ENCODE measurements around the gene TRNT1. TPM values are rescaled to one million over a fixed set of nuclear protein-coding genes. Genes with fewer than 3 reads are reported as not detected.

TRNT1 gene
- total and polyA plus RNA-seq, 4 donors: 27.0 to 45.2 (median 30.5) TPM

DNA sequence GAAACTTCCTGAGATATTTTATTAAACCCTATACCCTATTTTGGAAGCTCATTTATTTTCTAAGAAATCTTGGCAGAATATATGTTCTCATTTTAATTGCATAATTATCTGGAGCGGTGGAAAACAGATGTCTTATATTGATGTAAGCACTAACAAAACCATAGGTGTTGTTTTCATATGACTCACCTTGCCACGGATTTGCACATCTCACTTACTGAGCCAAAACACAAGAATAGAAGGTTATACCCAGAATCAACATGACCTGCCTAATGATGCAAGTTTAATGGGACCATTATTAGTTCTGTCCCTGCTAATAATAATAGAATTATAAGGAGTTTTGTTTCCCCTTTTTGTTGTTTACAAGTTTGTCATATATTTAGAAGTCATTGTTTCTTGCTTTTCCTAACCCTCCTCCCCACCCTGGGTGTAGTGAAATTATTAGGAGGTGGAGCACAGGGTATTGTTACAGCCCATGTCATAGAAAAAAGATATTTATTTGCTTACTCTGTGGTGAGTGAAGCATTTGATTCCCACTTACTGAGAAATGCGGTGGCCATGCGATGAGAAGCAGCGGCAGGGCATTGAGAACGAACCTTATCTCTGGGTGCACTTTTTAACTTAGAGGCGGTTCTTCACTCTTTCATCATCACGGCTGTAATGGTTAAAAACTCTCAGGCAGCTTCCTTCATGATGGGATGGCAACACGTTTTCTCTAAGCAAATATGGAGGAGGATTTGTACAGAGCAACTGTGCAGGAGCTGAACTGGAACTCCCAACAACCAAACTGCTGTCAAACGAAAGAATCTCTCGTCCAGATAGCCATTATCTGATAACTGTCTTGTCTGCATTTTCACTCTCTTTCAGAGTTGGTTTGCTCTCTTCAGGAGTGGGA lies 17.1 kb upstream of the TRNT1 start:
- Histone ChIP-seq H3K27me3 (ENCODE audit: control insufficient read depth, insufficient read depth, low read length) (no peaks in the 10 kb centered on the region), H3K4me1 (ENCODE audit: control insufficient read depth, insufficient read depth, low read length) (no peaks in the 10 kb centered on the region), H3K4me3 (ENCODE audit: low read depth, low read length) (no peak overlapping the region), H3K36me3 (ENCODE audit: control insufficient read depth, insufficient read depth, low read length) (no peaks in the 10 kb centered on the region), H3K27ac (ENCODE audit: low read depth, low read length) (no peak overlapping the region), H3K9me3 (ENCODE audit: control insufficient read depth, insufficient read depth, low read length) (no peaks in the 10 kb centered on the region)
- no peak for DNase-seq (ENCODE audit: low read depth in 4 of 6, low spot score in 6 of 6)
- WGBS (ENCODE audit: insufficient coverage): 33% methylated on average over 3 of the region's 11 CpGs

DNA sequence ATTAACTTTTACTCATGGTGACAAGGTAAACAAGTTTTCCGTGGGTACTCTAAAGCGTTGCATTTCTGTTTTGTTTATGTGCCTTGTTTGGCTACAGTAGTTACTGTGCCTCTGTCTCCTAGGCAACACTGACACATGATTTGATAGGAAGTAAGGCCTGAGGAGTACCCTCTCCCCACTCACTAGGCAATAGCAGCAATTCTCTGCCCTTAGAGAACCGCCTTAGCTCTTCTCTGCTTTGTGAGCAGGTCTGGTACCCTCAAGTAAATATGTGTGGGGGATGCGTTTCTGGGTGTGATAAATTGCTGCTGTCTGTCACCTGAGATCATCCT lies 16.5 kb upstream of the TRNT1 start, which contains the start of gene IL5RA:
Gene IL5RA (minus strand): TSS at position 76 of the 332 bp plus-strand sequence. CDS start 5,390 bp downstream, outside the sequence.
- no CpG with 5 or more reads among the region's 4 CpGs for WGBS (ENCODE audit: insufficient coverage)
- DNase-seq (ENCODE audit: low read depth in 4 of 6, low spot score in 6 of 6): peak in 3 of 6 donors; percentile 23 to 83 (median 49)
- Histone ChIP-seq H3K4me1 (ENCODE audit: control insufficient read depth, insufficient read depth, low read length) (no peaks in the 10 kb centered on the region), H3K36me3 (ENCODE audit: control insufficient read depth, insufficient read depth, low read length) (no peaks in the 10 kb centered on the region), H3K27me3 (ENCODE audit: control insufficient read depth, insufficient read depth, low read length) (no peaks in the 10 kb centered on the region), H3K4me3 (ENCODE audit: low read depth, low read length) (no peak within 1 kb of the TSS), H3K9me3 (ENCODE audit: control insufficient read depth, insufficient read depth, low read length) (no peaks in the 10 kb centered on the region), H3K27ac (ENCODE audit: low read depth, low read length) (no peak within 1 kb of the TSS)

DNA sequence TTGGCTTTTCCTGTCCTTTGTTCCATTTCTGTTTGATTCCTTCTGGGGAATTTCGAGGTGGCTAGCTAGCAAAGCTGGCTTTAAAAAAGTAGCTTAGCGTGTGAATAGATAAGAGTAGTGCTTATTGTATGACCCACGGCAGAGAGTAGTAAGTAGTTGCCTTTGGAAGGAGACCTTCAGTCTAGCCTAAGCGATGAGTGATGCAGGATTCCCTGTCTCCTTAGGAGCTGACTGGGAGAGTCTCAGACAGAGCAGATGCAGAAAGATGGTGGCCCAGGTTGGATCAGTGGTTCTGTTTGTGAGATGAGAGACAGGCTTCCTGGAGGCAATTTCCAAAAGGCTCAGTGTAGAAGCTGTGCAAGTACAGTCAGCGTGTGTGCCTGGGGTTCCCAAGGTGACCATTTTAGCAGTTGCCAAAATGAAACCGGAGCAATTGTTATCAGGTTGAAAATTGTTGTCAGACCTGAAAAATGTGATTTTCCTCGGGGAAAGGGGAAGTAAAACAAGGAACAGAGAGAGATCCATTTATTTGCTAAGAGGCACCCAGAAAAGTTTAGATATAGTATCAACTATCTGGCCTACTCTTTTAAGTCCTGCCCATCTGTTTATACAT lies 15.9 kb upstream of the TRNT1 start:
- no peaks in the 10 kb centered on the region for H3K4me1 ChIP-seq (ENCODE audit: control insufficient read depth, insufficient read depth, low read length)
- DNase-seq (ENCODE audit: low read depth in 4 of 6, low spot score in 6 of 6): no peak
- no peaks in the 10 kb centered on the region for H3K9me3 ChIP-seq (ENCODE audit: control insufficient read depth, insufficient read depth, low read length)
- no peaks in the 10 kb centered on the region for H3K36me3 ChIP-seq (ENCODE audit: control insufficient read depth, insufficient read depth, low read length)
- WGBS (ENCODE audit: insufficient coverage): 68% methylated on average over 6 of the region's 7 CpGs
- H3K27me3 ChIP-seq (ENCODE audit: control insufficient read depth, insufficient read depth, low read length): no peaks in the 10 kb centered on the region
- no peak overlapping the region for H3K4me3 ChIP-seq (ENCODE audit: low read depth, low read length)
- H3K27ac ChIP-seq (ENCODE audit: low read depth, low read length): no peak overlapping the region

DNA sequence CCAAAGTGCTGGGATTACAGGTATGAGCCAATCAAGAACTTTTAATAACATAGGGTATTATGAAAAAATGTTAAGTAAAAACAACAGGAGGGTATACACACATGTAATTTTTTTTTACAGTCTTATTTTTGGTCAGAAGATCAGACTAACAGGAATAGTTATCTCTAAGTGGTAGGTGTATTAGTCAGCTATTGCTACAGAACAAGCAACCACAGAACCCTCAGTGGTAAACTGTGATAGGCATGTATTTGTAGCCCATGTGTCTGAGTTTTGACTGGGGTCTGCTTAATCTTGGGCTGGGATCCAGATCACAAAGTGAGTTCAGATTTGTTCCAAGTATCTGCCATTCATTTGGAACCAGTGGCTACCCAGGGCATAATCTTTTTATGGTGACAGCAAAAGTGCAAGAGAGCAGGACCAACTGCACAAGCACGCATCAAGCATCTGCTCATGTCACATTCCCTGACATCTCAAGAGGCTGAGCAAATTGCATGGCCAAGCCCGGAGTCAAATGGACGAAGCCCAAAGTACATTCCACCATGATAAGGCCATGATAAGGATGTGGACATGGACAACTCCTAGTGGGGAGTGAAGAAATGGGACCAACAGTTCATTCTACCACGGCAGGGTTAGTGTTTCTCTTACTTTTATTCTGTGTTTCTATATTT lies 13.6 kb upstream of the TRNT1 start:
- H3K36me3 ChIP-seq (ENCODE audit: control insufficient read depth, insufficient read depth, low read length): no peaks in the 10 kb centered on the region
- H3K27ac ChIP-seq (ENCODE audit: low read depth, low read length): no peak overlapping the region
- H3K4me3 ChIP-seq (ENCODE audit: low read depth, low read length): no peak overlapping the region
- WGBS (ENCODE audit: insufficient coverage): 100% methylated on average over 1 of the region's 4 CpGs
- H3K27me3 ChIP-seq (ENCODE audit: control insufficient read depth, insufficient read depth, low read length): no peaks in the 10 kb centered on the region
- DNase-seq (ENCODE audit: low read depth in 4 of 6, low spot score in 6 of 6): no peak
- no peaks in the 10 kb centered on the region for H3K9me3 ChIP-seq (ENCODE audit: control insufficient read depth, insufficient read depth, low read length)
- H3K4me1 ChIP-seq (ENCODE audit: control insufficient read depth, insufficient read depth, low read length): no peaks in the 10 kb centered on the region

DNA sequence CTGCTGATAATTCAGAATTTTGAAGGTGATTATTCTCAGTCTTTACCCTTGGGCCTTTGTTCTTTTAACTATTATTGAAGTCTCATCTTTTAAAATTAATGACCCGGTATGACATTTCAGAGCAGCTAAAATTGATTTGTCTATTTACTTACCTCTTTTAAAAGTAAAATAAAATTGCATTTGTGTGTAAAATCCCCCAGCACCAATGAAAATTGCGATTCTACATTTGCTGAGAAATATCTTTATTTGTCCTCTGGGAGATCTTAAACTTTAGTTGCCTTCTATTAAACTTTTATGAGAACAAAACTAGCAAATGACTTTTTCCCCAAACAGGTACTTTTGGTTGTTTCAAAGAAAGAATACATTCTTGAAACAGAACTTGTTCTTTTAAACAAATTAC lies 9.1 kb upstream of the TRNT1 start:
- H3K9me3 ChIP-seq (ENCODE audit: control insufficient read depth, insufficient read depth, low read length): no peaks in the 10 kb centered on the region
- no peaks in the 10 kb centered on the region for H3K4me1 ChIP-seq (ENCODE audit: control insufficient read depth, insufficient read depth, low read length)
- no peak overlapping the region for H3K4me3 ChIP-seq (ENCODE audit: low read depth, low read length)
- DNase-seq (ENCODE audit: low read depth in 4 of 6, low spot score in 6 of 6): peak in 1 of 6 donors; percentile 67
- no peaks in the 10 kb centered on the region for H3K27me3 ChIP-seq (ENCODE audit: control insufficient read depth, insufficient read depth, low read length)
- H3K36me3 ChIP-seq (ENCODE audit: control insufficient read depth, insufficient read depth, low read length): no peaks in the 10 kb centered on the region
- no CpG with 5 or more reads among the region's 2 CpGs for WGBS (ENCODE audit: insufficient coverage)
- H3K27ac ChIP-seq (ENCODE audit: low read depth, low read length): no peak overlapping the region

DNA sequence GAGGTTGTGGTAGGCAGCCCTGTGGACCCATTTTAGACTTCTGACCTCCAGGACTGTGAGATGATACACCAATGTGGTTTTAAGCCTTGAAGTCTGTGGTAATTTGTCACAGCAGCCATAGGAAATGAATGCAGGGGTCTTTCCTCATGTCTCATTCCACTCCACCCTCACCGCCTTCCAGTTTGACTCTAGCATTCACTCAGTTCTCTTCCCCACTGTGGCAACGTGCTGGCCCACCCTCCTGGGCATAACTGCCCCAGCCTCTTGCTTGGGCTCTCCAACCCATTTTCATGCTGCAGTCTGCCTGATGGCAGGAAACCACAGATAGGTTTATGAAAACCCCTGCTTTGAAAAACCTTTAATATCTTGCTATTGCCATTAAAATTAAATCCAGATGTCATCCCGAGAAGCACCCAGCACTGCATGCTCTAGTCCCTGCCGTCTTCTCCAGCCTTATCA lies 7.3 kb upstream of the TRNT1 start:
- 81% methylated on average over 2 of the region's 4 CpGs for WGBS (ENCODE audit: insufficient coverage)
- no peaks in the 10 kb centered on the region for H3K9me3 ChIP-seq (ENCODE audit: control insufficient read depth, insufficient read depth, low read length)
- no peak for DNase-seq (ENCODE audit: low read depth in 4 of 6, low spot score in 6 of 6)

DNA sequence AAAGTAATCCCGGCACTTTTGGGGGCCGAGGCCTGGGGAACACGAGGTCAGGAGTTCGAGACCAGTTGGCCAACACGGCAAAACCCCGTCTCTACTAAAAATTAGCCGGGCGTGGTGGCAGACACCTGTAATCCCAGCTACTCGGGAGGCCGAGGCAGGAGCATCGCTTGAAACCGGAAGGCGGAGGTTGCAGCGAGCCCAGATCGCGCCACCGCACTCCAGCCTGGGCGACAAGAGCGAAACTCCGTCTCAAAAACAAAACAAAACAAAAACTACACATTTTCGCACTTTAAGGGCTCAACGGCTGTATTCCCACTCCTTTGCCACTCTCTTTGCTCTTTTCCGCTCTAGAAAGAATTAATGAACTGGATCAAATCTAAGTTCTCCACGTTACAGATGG lies 763 bp upstream of the TRNT1 start:
- H3K4me1 ChIP-seq (ENCODE audit: control insufficient read depth, insufficient read depth, low read length): peaks cover 17% of the 10 kb centered on the region
- H3K27me3 ChIP-seq (ENCODE audit: control insufficient read depth, insufficient read depth, low read length): no peaks in the 10 kb centered on the region
- H3K4me3 ChIP-seq (ENCODE audit: low read depth, low read length): peak overlapping the region; percentile 98
- peaks cover 9% of the 10 kb centered on the region for H3K36me3 ChIP-seq (ENCODE audit: control insufficient read depth, insufficient read depth, low read length)
- H3K27ac ChIP-seq (ENCODE audit: low read depth, low read length): peak overlapping the region; percentile 93
- no peaks in the 10 kb centered on the region for H3K9me3 ChIP-seq (ENCODE audit: control insufficient read depth, insufficient read depth, low read length)
- WGBS (ENCODE audit: insufficient coverage): 90% methylated on average over 23 of the region's 24 CpGs
- no peak for DNase-seq (ENCODE audit: low read depth in 4 of 6, low spot score in 6 of 6)

More for the DNA sequence above, 7.3 kb upstream of the TRNT1 start:
- Histone ChIP-seq H3K36me3 (ENCODE audit: control insufficient read depth, insufficient read depth, low read length) (no peaks in the 10 kb centered on the region), H3K27me3 (ENCODE audit: control insufficient read depth, insufficient read depth, low read length) (no peaks in the 10 kb centered on the region), H3K27ac (ENCODE audit: low read depth, low read length) (no peak overlapping the region), H3K4me1 (ENCODE audit: control insufficient read depth, insufficient read depth, low read length) (no peaks in the 10 kb centered on the region), H3K4me3 (ENCODE audit: low read depth, low read length) (no peak overlapping the region)

DNA sequence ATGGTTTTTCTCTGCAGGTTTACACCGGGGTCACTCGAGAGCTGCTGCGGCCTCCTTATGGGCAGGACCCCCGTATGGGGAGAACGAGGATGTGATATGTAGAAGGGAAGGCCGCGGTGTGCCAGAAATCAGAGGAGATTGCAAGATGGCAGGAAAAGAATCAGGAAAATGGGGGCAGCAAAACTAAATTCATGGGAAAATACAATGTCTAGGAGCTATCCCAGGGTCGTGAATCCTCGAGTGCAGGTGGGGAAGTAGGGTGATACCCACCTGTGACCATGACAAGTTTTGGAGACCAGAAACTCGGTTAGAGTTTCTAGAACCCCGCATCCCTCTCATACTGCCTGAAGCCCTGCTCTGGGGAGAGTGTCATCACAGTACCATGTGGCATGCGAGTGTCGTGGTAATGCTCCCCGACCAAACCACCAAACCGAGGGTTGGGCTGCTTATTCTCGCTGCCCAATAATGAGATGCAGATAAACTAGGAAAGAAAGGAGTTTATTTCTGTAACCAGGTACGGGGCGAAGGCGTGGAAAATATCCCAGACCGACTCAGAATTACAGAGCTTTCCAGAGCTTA lies 781 bp downstream of the TRNT1 start:
- DNase-seq (ENCODE audit: low read depth in 4 of 6, low spot score in 6 of 6): no peak

DNA sequence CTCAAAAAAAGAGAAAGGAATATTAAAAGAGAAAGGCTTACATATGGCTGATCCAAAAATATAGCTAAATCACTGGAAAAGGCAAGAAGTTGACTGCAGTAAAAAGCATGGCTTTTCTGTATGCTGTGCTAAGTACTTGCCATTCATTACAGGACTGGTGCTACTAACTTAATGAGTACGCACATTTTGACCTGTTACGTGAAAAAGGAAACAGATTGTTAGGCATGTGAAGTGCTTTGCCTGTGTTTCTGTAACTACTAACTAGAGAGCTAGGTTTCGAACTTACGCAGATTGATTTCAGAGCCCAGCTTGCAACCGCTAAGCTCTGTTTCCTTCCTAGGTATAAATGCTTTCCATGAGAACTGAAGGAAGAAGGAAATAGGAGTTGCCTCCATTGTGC lies 2.8 kb downstream of the TRNT1 start:
- Histone ChIP-seq H3K4me1 (ENCODE audit: control insufficient read depth, insufficient read depth, low read length) (peaks cover 17% of the 10 kb centered on the region), H3K27ac (ENCODE audit: low read depth, low read length) (no peak overlapping the region), H3K9me3 (ENCODE audit: control insufficient read depth, insufficient read depth, low read length) (no peaks in the 10 kb centered on the region), H3K4me3 (ENCODE audit: low read depth, low read length) (no peak overlapping the region), H3K27me3 (ENCODE audit: control insufficient read depth, insufficient read depth, low read length) (no peaks in the 10 kb centered on the region), H3K36me3 (ENCODE audit: control insufficient read depth, insufficient read depth, low read length) (peaks cover 10% of the 10 kb centered on the region)
- DNase-seq (ENCODE audit: low read depth in 4 of 6, low spot score in 6 of 6): no peak
- 80% methylated on average over 5 of the region's 5 CpGs for WGBS (ENCODE audit: insufficient coverage)

More for the DNA sequence above, 781 bp downstream of the TRNT1 start:
- H3K36me3 ChIP-seq (ENCODE audit: control insufficient read depth, insufficient read depth, low read length): peaks cover 10% of the 10 kb centered on the region
- peaks cover 17% of the 10 kb centered on the region for H3K4me1 ChIP-seq (ENCODE audit: control insufficient read depth, insufficient read depth, low read length)
- H3K4me3 ChIP-seq (ENCODE audit: low read depth, low read length): peak overlapping the region; percentile 98
- H3K9me3 ChIP-seq (ENCODE audit: control insufficient read depth, insufficient read depth, low read length): no peaks in the 10 kb centered on the region
- WGBS (ENCODE audit: insufficient coverage): 33% methylated on average over 14 of the region's 20 CpGs
- no peaks in the 10 kb centered on the region for H3K27me3 ChIP-seq (ENCODE audit: control insufficient read depth, insufficient read depth, low read length)
- H3K27ac ChIP-seq (ENCODE audit: low read depth, low read length): peak overlapping the region; percentile 86

Data from spinal cord (tissue), 10 donors.